GM12874 (cell line): ENCODE data around the gene MED12L.
A peak's percentile ranks its signal among the peaks of the same experiment; 100 is the strongest.

Experiments used
- TF ChIP-seq, protein P1 (sequence below): IDR thresholded peaks from 2 replicates; pipeline ENCODE4 v1.5.1; 2011; ENCODE audit warnings: low read depth, mild to moderate bottlenecking, control low read depth, low read length, moderate library complexity; ENCODE audit not compliant: insufficient read depth

The MED12L gene

DNA sequence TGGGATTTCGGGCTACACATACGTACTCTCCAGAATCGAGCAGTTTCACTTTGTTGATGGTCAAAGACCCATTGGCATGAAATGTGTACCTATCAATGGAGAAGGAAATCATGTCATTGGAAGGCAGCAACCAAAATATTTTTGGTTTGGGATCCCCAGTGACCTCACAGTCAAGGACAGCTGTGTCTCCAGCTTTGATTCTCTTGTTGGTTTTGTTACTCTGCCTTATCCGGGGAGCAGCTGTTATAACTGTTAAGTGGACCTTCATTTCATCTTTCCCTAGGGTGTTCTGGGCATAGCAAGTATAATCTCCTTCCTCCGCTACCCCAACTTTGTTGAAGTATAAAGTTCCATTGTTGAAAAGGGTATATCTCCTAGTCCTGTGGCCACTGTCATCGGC, 352.4 kb downstream of the MED12L start:
- TF ChIP-seq, protein P1, sequence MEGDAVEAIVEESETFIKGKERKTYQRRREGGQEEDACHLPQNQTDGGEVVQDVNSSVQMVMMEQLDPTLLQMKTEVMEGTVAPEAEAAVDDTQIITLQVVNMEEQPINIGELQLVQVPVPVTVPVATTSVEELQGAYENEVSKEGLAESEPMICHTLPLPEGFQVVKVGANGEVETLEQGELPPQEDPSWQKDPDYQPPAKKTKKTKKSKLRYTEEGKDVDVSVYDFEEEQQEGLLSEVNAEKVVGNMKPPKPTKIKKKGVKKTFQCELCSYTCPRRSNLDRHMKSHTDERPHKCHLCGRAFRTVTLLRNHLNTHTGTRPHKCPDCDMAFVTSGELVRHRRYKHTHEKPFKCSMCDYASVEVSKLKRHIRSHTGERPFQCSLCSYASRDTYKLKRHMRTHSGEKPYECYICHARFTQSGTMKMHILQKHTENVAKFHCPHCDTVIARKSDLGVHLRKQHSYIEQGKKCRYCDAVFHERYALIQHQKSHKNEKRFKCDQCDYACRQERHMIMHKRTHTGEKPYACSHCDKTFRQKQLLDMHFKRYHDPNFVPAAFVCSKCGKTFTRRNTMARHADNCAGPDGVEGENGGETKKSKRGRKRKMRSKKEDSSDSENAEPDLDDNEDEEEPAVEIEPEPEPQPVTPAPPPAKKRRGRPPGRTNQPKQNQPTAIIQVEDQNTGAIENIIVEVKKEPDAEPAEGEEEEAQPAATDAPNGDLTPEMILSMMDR = no peak

DNA sequence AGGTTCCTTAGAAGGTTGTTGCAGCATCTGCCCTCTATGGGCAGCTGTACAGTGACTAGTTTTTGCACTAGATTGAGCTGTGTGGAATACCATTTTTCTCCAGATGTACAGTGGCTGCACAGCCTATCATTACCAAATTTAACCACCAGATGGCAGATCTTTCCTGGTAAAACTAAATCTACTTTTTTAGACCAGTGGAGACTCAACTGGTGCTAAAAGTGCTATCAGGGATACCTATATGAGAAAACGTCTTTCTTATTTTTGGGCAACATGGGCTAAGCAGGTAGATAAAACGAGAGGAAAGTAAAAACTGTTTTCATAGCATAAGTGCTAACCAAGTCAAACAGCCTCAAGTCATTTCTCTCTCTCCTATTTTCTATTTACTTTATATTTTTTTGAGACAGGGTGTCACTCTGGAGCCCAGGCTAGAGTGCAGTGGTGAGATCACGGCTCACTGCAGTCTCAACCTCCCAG, 354.2 kb downstream of the MED12L start:
- TF ChIP-seq, protein P1 = peak; percentile 57

DNA sequence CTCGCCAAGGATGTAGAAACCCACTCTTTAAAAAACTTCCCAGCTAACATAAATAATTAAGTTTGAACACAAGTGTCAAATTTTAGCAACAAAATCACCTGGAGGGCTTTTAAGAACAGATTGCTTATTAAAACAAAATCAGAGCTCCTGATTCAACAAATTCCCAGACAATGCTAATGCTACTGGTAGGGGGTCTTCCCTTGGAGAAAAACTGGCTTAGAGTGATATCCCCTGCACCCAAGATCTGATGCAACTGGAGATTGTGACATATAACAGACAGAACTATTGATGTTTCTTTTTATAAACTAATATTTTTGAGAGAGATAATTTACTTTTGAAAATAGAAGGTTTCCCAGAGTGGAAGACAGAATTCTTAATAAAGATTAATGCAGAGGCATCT, 355.5 kb downstream of the MED12L start:
- TF ChIP-seq, protein P1 = no peak

DNA sequence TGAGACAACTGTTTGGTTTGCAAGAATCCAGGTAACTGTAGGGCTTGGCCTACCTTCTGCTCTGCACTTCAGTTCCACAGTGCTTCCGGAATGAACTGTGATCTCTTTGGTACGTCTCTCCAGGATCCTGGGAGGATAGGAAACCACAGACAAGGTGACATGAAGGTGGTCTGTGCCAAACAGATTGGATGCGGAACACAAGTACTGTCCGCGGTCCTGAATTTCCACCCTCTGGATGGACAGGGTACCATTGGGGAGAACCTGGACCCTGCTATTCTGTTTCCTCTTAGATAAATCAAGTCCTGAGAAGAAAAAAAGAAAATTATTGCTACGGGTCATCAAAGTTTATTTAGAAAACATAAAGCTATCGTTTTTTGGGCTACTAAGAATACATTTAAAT, 358.1 kb downstream of the MED12L start:
- TF ChIP-seq, protein P1 = no peak

DNA sequence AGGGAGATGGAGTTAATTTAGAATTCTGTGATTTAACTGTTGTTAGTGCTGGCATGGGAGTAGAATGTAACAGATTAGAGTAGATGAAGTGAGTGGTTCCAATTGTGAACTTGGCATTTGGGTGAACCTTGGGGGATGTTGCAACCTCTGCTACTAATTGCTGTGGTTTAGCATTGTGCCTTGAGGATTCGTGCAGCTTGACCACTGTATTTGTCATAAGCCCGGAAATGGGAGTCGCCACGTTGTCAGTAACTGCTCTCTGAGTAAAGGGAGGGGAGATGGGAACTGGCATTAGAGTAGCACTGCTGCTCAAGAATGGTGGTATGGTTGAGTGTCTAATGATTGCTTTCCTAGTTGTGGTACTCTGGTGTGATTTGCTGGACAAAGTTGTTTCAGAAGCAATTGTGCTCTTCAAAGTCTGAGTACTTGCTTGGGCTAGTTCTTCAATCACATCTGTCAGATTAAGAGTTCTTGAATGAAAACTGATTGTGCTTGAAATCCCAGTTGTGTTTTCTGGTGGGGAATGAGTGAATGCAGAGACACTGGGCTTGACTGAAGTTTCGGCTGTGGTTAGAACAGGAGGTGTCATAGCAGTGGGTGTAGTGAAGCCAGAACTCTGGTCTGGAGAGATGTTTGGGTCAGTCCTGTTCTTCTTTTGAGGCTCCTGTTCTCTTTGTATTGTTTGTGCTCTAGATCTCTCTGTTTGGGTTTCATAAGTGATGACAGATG, 360.0 kb downstream of the MED12L start:
- TF ChIP-seq, protein P1 = no peak

DNA sequence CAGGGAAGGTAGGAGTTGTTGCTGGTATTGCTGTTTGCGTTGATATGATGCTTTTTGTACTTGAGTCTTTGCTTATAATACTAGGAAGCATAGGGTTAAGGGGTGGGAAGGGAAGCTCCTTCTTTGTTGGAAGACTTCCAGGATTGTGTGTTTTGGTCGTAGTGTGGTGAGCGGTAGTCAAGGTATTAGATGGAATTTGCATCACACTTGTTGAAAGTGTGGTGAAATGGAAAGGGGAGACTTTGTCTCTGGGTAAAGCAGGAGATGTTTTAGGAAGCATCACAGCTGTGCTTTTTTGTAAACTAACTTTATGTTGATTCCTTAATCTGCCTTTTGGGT, 360.5 kb downstream of the MED12L start:
- TF ChIP-seq, protein P1 = no peak

DNA sequence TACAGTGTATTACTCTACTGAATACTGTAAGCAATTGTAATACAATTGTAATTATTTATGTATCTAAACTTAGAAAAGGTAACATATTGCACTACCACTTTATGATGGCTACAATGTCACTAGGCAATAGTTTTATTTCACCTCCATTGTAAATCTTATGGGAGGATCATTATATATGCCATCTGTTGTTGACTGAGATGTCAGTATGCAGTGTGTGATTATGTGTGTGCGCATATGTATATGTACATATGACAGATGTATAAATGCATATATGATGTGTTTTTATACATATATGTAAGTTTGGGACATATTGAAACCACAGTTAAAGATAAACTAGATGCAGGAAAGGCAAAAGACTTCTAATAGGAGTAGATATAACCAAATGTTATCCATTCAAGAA, 366.9 kb downstream of the MED12L start:
- TF ChIP-seq, protein P1 = no peak
